Epithelial cell of esophagus (primary cell): ENCODE measurements around the gene CD6.
A peak's percentile ranks its signal among the peaks of the same experiment; 100 is the strongest.

Experiments used
- DNase-seq: peaks from one replicate; pipeline ENCODE4 v3.0.0; 2010; ENCODE audit warnings: low read depth
- H3K4me3 ChIP-seq: 2 replicates; pipeline ENCODE4 v1.5.1; 2011; ENCODE audit warnings: mild to moderate bottlenecking, low read length, control low read depth
- TF ChIP-seq, protein P1 (sequence below): IDR thresholded peaks from 2 replicates; pipeline ENCODE4 v1.5.1; 2011; ENCODE audit warnings: low read depth, mild to moderate bottlenecking, low read length, control low read depth, inconsistent platforms; ENCODE audit not compliant: insufficient read depth; ENCODE audit errors: missing control alignments

Gene CD6

GRCh38 chr11:60974726-60975125, 3.2 kb downstream of the CD6 start:
- no peak for DNase-seq
- TF ChIP-seq, protein P1, sequence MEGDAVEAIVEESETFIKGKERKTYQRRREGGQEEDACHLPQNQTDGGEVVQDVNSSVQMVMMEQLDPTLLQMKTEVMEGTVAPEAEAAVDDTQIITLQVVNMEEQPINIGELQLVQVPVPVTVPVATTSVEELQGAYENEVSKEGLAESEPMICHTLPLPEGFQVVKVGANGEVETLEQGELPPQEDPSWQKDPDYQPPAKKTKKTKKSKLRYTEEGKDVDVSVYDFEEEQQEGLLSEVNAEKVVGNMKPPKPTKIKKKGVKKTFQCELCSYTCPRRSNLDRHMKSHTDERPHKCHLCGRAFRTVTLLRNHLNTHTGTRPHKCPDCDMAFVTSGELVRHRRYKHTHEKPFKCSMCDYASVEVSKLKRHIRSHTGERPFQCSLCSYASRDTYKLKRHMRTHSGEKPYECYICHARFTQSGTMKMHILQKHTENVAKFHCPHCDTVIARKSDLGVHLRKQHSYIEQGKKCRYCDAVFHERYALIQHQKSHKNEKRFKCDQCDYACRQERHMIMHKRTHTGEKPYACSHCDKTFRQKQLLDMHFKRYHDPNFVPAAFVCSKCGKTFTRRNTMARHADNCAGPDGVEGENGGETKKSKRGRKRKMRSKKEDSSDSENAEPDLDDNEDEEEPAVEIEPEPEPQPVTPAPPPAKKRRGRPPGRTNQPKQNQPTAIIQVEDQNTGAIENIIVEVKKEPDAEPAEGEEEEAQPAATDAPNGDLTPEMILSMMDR, result no peak
- H3K4me3 ChIP-seq, result no peak overlapping the region

DNA sequence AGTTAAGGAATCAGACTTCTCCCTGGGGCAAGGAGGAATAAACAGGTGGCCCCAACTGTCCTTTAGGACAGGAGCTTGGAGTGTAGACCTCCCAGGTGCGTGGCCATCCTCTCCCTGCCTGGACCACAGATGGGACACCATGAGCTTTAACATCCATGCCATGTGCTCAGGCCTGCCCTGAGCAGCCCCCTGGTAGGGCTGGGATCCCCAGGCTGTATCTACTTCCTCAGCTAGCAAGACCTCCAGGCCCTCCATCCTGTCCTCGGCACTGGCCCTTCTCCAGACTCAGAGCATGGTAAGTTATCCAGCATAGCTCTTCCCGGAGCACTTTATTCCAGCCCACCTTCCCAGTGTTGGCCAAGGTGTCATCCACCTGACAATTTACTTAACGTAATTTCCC, 5.7 kb downstream of the CD6 start:
- no peak for DNase-seq
- H3K4me3 ChIP-seq, result no peak overlapping the region
- TF ChIP-seq, protein P1, result no peak

DNA sequence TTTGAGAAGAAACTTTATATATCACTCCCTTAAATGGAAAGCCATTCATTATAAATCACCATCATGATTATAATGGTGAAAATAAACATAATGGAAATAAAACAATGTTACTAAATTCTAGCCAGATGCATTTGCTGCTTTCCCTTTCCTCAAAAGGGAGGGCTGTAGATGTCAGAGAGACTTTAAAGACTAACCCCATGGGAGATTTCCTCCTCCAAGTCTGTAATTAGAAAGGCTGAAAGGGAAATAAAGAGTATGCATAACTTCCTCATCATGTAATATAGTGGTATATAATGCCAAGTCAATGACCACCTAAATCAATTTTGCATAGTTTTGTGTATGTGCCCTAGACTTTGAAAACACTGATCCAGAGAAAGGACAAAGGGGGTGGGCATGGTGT, 6.4 kb downstream of the CD6 start:
- DNase-seq, result no peak
- no peak overlapping the region for H3K4me3 ChIP-seq
- TF ChIP-seq, protein P1, result no peak

- DNase-seq, result peak; percentile 91
- TF ChIP-seq, protein P1, result no peak
- H3K4me3 ChIP-seq, result no peak overlapping the region
Measured at GRCh38 chr11:60978546-60979380, 7.3 kb downstream of the CD6 start.

DNA sequence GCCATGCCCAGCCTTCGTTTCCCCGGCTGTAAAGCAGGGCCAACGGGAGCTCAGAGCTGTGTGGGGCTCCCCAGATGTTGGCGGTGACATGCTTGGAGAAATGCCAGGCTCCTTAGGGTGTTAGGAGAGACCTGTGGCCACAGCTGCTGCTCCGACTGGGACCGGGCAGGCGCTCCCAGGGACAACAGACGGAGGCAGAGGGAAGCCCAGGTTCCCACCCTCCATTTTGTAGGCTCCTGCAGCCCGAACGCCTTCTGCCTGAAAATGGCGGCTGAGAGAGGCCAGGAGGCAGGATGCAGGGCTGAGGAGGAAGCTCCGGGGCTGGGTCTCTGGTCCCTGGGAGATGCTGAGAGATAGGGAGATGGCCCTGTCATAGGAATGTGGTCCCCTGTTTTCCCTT, 10.0 kb downstream of the CD6 start:
- H3K4me3 ChIP-seq, result no peak overlapping the region
- TF ChIP-seq, protein P1, result no peak
- DNase-seq, result no peak

- H3K4me3 ChIP-seq, result no peak overlapping the region
- TF ChIP-seq, protein P1, result no peak
- no peak for DNase-seq
Measured at GRCh38 chr11:60982184-60982583, 10.7 kb downstream of the CD6 start.

GRCh38 chr11:60984149-60984548, 12.7 kb downstream of the CD6 start:
- DNase-seq, result no peak
- TF ChIP-seq, protein P1, result no peak
- H3K4me3 ChIP-seq, result no peak overlapping the region
